Measurements from ENCODE around the gene CDCP2.

DNA sequence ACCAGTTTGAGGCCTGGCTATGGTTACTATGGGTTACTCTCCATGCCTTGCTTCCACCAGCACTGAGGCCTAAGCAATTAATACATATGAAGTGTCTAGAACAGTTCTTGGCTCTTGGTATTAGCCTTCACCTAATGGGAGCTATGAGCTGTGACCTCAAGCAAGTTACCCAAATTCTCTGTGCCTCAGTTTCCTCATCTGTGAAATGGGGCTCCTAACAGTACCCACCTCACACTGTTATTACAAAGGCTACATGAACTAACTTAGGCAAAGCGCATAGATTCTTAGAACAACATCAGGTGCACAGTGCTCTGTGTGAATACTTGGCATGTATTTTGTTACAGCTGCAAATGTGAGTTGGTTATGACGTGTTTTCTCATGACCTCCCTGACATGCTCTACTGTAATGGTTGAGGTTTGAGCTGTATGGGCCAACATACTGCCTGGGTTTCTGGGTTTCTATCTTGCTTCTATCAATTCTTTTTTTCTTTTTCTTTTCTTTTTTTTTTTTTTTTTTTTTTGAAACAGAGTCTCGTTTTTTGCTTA lies 26.5 kb downstream of the CDCP2 start:
- TF ChIP-seq EZH2 (IDR thresholded peaks at IDR 0.05; ENCODE audit: borderline replicate concordance, low read length) = no peak
- TF ChIP-seq, protein P1, sequence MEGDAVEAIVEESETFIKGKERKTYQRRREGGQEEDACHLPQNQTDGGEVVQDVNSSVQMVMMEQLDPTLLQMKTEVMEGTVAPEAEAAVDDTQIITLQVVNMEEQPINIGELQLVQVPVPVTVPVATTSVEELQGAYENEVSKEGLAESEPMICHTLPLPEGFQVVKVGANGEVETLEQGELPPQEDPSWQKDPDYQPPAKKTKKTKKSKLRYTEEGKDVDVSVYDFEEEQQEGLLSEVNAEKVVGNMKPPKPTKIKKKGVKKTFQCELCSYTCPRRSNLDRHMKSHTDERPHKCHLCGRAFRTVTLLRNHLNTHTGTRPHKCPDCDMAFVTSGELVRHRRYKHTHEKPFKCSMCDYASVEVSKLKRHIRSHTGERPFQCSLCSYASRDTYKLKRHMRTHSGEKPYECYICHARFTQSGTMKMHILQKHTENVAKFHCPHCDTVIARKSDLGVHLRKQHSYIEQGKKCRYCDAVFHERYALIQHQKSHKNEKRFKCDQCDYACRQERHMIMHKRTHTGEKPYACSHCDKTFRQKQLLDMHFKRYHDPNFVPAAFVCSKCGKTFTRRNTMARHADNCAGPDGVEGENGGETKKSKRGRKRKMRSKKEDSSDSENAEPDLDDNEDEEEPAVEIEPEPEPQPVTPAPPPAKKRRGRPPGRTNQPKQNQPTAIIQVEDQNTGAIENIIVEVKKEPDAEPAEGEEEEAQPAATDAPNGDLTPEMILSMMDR (IDR thresholded peaks at IDR 0.05; ENCODE audit: low read length) = no peak
